Measurements from ENCODE around the gene KRT7. TPM values are rescaled to one million over a fixed set of nuclear protein-coding genes. Genes with fewer than 3 reads are reported as not detected.

Gene KRT7
- total RNA-seq, 1 donor from 2014 or later: 11.6 TPM

- Mint-ChIP-seq H3K9me3 (ENCODE audit: low read depth) (no peaks in the 10 kb centered on the region), H3K27ac (peak overlapping the region; percentile 65)
- no peak for DNase-seq (ENCODE audit: low spot score, unreplicated experiment)
Observed at GRCh38 chr12:52235001-52235764, 2.1 kb downstream of the KRT7 start.

GRCh38 chr12:52235822-52236361 lies 2.8 kb downstream of the KRT7 start:
- Mint-ChIP-seq H3K36me3 (ENCODE audit: insufficient read depth) (no peaks in the 10 kb centered on the region), H3K9me3 (ENCODE audit: low read depth) (no peaks in the 10 kb centered on the region), H3K4me1 (ENCODE audit: low read depth) (peaks cover 34% of the 10 kb centered on the region), H3K27me3 (peaks cover 38% of the 10 kb centered on the region), H3K27ac (peak overlapping the region; percentile 65), H3K4me3 (ENCODE audit: low read depth) (no peak overlapping the region)
- no peak for TF ChIP-seq CTCF (IDR thresholded peaks at IDR 0.05; ENCODE audit: unreplicated experiment)
- DNase-seq (ENCODE audit: low spot score, unreplicated experiment): no peak

More at GRCh38 chr12:52235001-52235764, 2.1 kb downstream of the KRT7 start:
- H3K4me3 Mint-ChIP-seq (ENCODE audit: low read depth): peak overlapping the region; percentile 19
- peaks cover 38% of the 10 kb centered on the region for H3K4me1 Mint-ChIP-seq (ENCODE audit: low read depth)
- peaks cover 44% of the 10 kb centered on the region for H3K27me3 Mint-ChIP-seq
- H3K36me3 Mint-ChIP-seq (ENCODE audit: insufficient read depth): no peaks in the 10 kb centered on the region
- no peak for TF ChIP-seq CTCF (IDR thresholded peaks at IDR 0.05; ENCODE audit: unreplicated experiment)

GRCh38 chr12:52236386-52237050 lies 3.5 kb downstream of the KRT7 start:
- H3K27me3 Mint-ChIP-seq: peaks cover 32% of the 10 kb centered on the region

GRCh38 chr12:52238207-52238840 lies 5.3 kb downstream of the KRT7 start:
- H3K36me3 Mint-ChIP-seq (ENCODE audit: insufficient read depth): no peaks in the 10 kb centered on the region
- H3K4me3 Mint-ChIP-seq (ENCODE audit: low read depth): no peak overlapping the region
- H3K27me3 Mint-ChIP-seq: peaks cover 18% of the 10 kb centered on the region
- H3K27ac Mint-ChIP-seq: no peak overlapping the region
- no peak for DNase-seq (ENCODE audit: low spot score, unreplicated experiment)
- H3K4me1 Mint-ChIP-seq (ENCODE audit: low read depth): peaks cover 24% of the 10 kb centered on the region
- TF ChIP-seq CTCF (IDR thresholded peaks at IDR 0.05; ENCODE audit: unreplicated experiment): no peak
- H3K9me3 Mint-ChIP-seq (ENCODE audit: low read depth): no peaks in the 10 kb centered on the region

More at GRCh38 chr12:52236386-52237050, 3.5 kb downstream of the KRT7 start:
- Mint-ChIP-seq H3K36me3 (ENCODE audit: insufficient read depth) (no peaks in the 10 kb centered on the region), H3K4me3 (ENCODE audit: low read depth) (no peak overlapping the region), H3K4me1 (ENCODE audit: low read depth) (peaks cover 31% of the 10 kb centered on the region), H3K27ac (no peak overlapping the region), H3K9me3 (ENCODE audit: low read depth) (no peaks in the 10 kb centered on the region)
- no peak for DNase-seq (ENCODE audit: low spot score, unreplicated experiment)
- TF ChIP-seq CTCF (IDR thresholded peaks at IDR 0.05; ENCODE audit: unreplicated experiment): no peak

All from progenitor cell of endocrine pancreas (in vitro differentiated cells).